IMR-90 (cell line): ENCODE results near the gene GNAZ.

Source experiments
- BHLHE40 ChIP-seq: fragments of 150-350 bp; IDR thresholded peaks from 2 replicates; pipeline ENCODE4 v1.6.1; 2016; ENCODE audit warnings: mild to moderate bottlenecking, low read depth, low read length
- CEBPB ChIP-seq: IDR thresholded peaks from 2 replicates; pipeline ENCODE4 v1.6.1; 2012; ENCODE audit warnings: low read depth, low read length, improper control_type of control experiment
- CHD1 ChIP-seq: IDR thresholded peaks from 2 replicates; pipeline ENCODE4 v1.6.1; 2012; ENCODE audit warnings: low read depth, low read length, improper control_type of control experiment
- FOS ChIP-seq: fragments of 150-350 bp; IDR thresholded peaks from 2 replicates; pipeline ENCODE4 v1.6.1; 2016; ENCODE audit warnings: low read depth, low read length
- MAFK ChIP-seq: IDR thresholded peaks from 2 replicates; pipeline ENCODE4 v1.6.1; 2012; ENCODE audit warnings: low read depth, low read length, improper control_type of control experiment
- MAZ ChIP-seq: IDR thresholded peaks from 2 replicates; pipeline ENCODE4 v1.6.1; 2012; ENCODE audit warnings: low read depth, mild to moderate bottlenecking, low read length, improper control_type of control experiment, moderate library complexity, borderline replicate concordance
- NFE2L2 ChIP-seq: fragments of 150-350 bp; IDR thresholded peaks from 2 replicates; pipeline ENCODE4 v1.6.1; 2016; ENCODE audit warnings: low read depth, mild to moderate bottlenecking, low read length
- POLR2A ChIP-seq: IDR thresholded peaks from 2 replicates; pipeline ENCODE4 v1.6.1; 2012; ENCODE audit warnings: mild to moderate bottlenecking, low read depth, low read length
- RAD21 ChIP-seq: IDR thresholded peaks from 2 replicates; pipeline ENCODE4 v1.6.1; 2012; ENCODE audit warnings: low read length, improper control_type of control experiment
- RFX5 ChIP-seq: IDR thresholded peaks from 2 replicates; pipeline ENCODE4 v1.8.0; 2012; ENCODE audit warnings: low read depth, mild to moderate bottlenecking, low read length, moderate library complexity
- SMC3 ChIP-seq: fragments of 150-350 bp; IDR thresholded peaks from 2 replicates; pipeline ENCODE4 v1.6.1; 2016; ENCODE audit warnings: low read depth, mild to moderate bottlenecking, antibody characterized with exemption, low read length, moderate library complexity
- TF ChIP-seq, protein P1 (sequence below): fragments of 150-350 bp; IDR thresholded peaks from 2 replicates; pipeline ENCODE4 v1.6.1; 2016; ENCODE audit warnings: low read depth, mild to moderate bottlenecking, low read length, moderate library complexity, borderline replicate concordance
- TF ChIP-seq, protein P2 (sequence below): conservative IDR thresholded peaks from 2 replicates; pipeline ENCODE4 v1.5.1; 2012; ENCODE audit warnings: mild to moderate bottlenecking, low read depth, low read length, improper control_type of control experiment
- TF ChIP-seq, protein P3 (sequence below): fragments of 150-350 bp; IDR thresholded peaks from 2 replicates; pipeline ENCODE4 v1.6.1; 2017; ENCODE audit warnings: mild to moderate bottlenecking, antibody characterized with exemption, low read length, low read depth

DNA sequence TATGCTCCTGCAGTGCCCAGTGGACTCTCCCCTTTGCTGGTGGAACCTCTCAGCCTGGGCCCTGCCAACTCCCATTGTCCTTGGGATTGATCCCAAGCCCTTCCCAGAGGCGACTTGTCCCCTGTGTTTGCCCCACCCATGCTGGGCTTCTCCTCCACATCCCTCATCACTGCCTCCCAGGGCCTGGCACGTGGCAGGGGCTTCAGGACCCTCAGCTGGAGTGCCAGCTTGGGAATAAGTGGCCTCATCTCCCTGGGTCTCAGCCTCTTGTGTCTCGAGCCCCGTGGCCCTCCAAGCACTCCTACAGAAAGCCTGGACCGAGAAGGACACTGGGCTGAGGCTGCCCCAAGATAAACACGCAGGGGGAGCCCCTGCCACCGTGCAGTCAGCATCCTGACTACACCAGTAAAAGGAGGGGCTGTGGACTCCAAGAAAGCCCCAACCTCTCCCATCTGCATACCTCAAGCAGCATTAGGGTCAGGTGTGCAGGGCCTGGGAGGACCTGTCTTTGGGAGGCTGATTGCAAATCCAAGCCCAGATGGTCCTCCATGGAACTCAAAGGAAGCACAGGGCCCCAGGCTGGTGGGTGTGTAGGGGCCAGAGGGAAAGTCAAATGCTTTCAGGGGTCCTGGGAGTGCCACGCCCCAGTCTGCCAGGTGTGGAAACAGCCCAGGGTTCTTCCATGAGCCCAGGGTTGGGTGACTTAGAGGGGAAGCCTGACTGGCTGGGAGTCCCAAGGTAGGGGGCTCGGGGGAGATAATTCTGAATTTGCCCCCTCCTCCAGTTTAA, 9.5 kb upstream of the GNAZ start:
- no peak for TF ChIP-seq MAZ
- no peak for TF ChIP-seq POLR2A
- TF ChIP-seq SMC3 = no peak
- TF ChIP-seq, protein P1, sequence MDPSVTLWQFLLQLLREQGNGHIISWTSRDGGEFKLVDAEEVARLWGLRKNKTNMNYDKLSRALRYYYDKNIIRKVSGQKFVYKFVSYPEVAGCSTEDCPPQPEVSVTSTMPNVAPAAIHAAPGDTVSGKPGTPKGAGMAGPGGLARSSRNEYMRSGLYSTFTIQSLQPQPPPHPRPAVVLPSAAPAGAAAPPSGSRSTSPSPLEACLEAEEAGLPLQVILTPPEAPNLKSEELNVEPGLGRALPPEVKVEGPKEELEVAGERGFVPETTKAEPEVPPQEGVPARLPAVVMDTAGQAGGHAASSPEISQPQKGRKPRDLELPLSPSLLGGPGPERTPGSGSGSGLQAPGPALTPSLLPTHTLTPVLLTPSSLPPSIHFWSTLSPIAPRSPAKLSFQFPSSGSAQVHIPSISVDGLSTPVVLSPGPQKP = no peak
- TF ChIP-seq, protein P2, sequence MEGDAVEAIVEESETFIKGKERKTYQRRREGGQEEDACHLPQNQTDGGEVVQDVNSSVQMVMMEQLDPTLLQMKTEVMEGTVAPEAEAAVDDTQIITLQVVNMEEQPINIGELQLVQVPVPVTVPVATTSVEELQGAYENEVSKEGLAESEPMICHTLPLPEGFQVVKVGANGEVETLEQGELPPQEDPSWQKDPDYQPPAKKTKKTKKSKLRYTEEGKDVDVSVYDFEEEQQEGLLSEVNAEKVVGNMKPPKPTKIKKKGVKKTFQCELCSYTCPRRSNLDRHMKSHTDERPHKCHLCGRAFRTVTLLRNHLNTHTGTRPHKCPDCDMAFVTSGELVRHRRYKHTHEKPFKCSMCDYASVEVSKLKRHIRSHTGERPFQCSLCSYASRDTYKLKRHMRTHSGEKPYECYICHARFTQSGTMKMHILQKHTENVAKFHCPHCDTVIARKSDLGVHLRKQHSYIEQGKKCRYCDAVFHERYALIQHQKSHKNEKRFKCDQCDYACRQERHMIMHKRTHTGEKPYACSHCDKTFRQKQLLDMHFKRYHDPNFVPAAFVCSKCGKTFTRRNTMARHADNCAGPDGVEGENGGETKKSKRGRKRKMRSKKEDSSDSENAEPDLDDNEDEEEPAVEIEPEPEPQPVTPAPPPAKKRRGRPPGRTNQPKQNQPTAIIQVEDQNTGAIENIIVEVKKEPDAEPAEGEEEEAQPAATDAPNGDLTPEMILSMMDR = no peak
- no peak for TF ChIP-seq BHLHE40
- TF ChIP-seq CEBPB = no peak
- no peak for TF ChIP-seq RFX5
- TF ChIP-seq NFE2L2 = no peak
- TF ChIP-seq RAD21 = no peak
- no peak for TF ChIP-seq MAFK
- TF ChIP-seq CHD1 = no peak
- no peak for TF ChIP-seq FOS
- TF ChIP-seq, protein P3, sequence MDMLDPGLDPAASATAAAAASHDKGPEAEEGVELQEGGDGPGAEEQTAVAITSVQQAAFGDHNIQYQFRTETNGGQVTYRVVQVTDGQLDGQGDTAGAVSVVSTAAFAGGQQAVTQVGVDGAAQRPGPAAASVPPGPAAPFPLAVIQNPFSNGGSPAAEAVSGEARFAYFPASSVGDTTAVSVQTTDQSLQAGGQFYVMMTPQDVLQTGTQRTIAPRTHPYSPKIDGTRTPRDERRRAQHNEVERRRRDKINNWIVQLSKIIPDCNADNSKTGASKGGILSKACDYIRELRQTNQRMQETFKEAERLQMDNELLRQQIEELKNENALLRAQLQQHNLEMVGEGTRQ = no peak
